Vagina (tissue), 2 donors: ENCODE measurements around the gene CSMD2. TPM values are rescaled to one million over a fixed set of nuclear protein-coding genes. Genes with fewer than 3 reads are reported as not detected.
A peak's percentile ranks its signal among the peaks of the same experiment; 100 is the strongest.

Source experiments
- DNase-seq, 2 donors: peaks; one replicate each; pipeline ENCODE4 v3.0.0-alpha.2; 2017; ENCODE audit errors: extremely low spot score in 2 of 2
- H3K27ac ChIP-seq: fragments of 200-600 bp; sonication (generic); one replicate; pipeline ENCODE4 v1.5.1; 2019
- H3K27me3 ChIP-seq: fragments of 200-600 bp; sonication (generic); one replicate; pipeline ENCODE4 v1.5.1; 2019
- H3K36me3 ChIP-seq, 2 donors: fragments of 200-600 bp; sonication (generic); one replicate each; pipeline ENCODE4 v1.5.1; 2017 to 2019
- H3K4me1 ChIP-seq: fragments of 200-600 bp; sonication (generic); one replicate; pipeline ENCODE4 v1.5.1; 2019
- H3K4me3 ChIP-seq, 2 donors: fragments of 200-600 bp; sonication (generic); 1 replicate in 1 of 2; 2 replicates in 1 of 2; pipeline ENCODE4 v1.5.1; 2016 to 2019
- H3K9me3 ChIP-seq: fragments of 200-600 bp; sonication (generic); one replicate; pipeline ENCODE4 v1.5.1; 2019
- CTCF ChIP-seq, 3 experiments: fragments of 450-650 bp in 2 of 3; fragments of 200-600 bp in 1 of 3; sonication (generic) in 1 of 3; IDR thresholded peaks; one replicate each; pipeline ENCODE4 v1.5.1; 2017 to 2019; ENCODE audit warnings: antibody characterized with exemption in 3 of 3, mild to moderate bottlenecking in 2 of 3, moderate library complexity in 2 of 3
- POLR2A ChIP-seq, 2 donors: fragments of 450-650 bp; IDR thresholded peaks; one replicate each; pipeline ENCODE4 v1.6.1; 2017; ENCODE audit warnings: antibody characterized with exemption in 2 of 2, mild to moderate bottlenecking in 2 of 2, moderate library complexity in 2 of 2
- POLR2AphosphoS5 ChIP-seq, 2 donors: sonication (generic); formaldehyde crosslinking; IDR thresholded peaks; one replicate each; pipeline ENCODE4 v1.9.0; 2017; ENCODE audit warnings: antibody characterized with exemption in 2 of 2, mild to moderate bottlenecking in 2 of 2, low read depth in 1 of 2; ENCODE audit not compliant: insufficient read depth in 1 of 2
- intact Hi-C: fragments of 100-400 bp; cut with DNase I; formaldehyde crosslinking; loops from one replicate; pipeline ENCODE4 v1.15.1; 2023
- total RNA-seq: library from RNA; depleted of rRNA; stranded (reverse); fragments of >200 nt; gene quantifications from one replicate; pipeline ENCODE4 v1.2.3, GENCODE V29; 2016

Gene CSMD2
- total RNA-seq, 1 donor from 2014 or later: 0.25 TPM

GRCh38 chr1:34147301-34147700, 17.7 kb downstream of the CSMD2 start:
- no peaks in the 10 kb centered on the region for H3K4me1 ChIP-seq
- no peaks in the 10 kb centered on the region for H3K36me3 ChIP-seq
- no peak for DNase-seq
- intact Hi-C loops: no loop called here
- no peak for TF ChIP-seq POLR2A (IDR thresholded peaks at IDR 0.05)
- TF ChIP-seq CTCF (IDR thresholded peaks at IDR 0.05): no peak
- TF ChIP-seq POLR2AphosphoS5 (IDR thresholded peaks at IDR 0.05; ENCODE audit: insufficient read depth in 1 of 2, low read depth in 1 of 2): no peak
- no peak overlapping the region for H3K4me3 ChIP-seq
- H3K27ac ChIP-seq: no peak overlapping the region
- H3K27me3 ChIP-seq: no peaks in the 10 kb centered on the region
- H3K9me3 ChIP-seq: no peaks in the 10 kb centered on the region

GRCh38 chr1:34144766-34145165, 20.3 kb downstream of the CSMD2 start:
- no peak for DNase-seq
- Histone ChIP-seq H3K27ac (no peak overlapping the region), H3K4me3 (no peak overlapping the region), H3K27me3 (no peaks in the 10 kb centered on the region), H3K4me1 (no peaks in the 10 kb centered on the region), H3K9me3 (no peaks in the 10 kb centered on the region), H3K36me3 (no peaks in the 10 kb centered on the region)
- TF ChIP-seq POLR2AphosphoS5 (IDR thresholded peaks at IDR 0.05; ENCODE audit: insufficient read depth in 1 of 2, low read depth in 1 of 2): no peak
- no peak for TF ChIP-seq POLR2A (IDR thresholded peaks at IDR 0.05)
- TF ChIP-seq CTCF (IDR thresholded peaks at IDR 0.05): no peak
- intact Hi-C loops: no loop called here

- TF ChIP-seq CTCF (IDR thresholded peaks at IDR 0.05) (no peak), POLR2AphosphoS5 (IDR thresholded peaks at IDR 0.05; ENCODE audit: insufficient read depth in 1 of 2, low read depth in 1 of 2) (no peak), POLR2A (IDR thresholded peaks at IDR 0.05) (no peak)
- Histone ChIP-seq H3K9me3 (no peaks in the 10 kb centered on the region), H3K27me3 (no peaks in the 10 kb centered on the region), H3K4me1 (no peaks in the 10 kb centered on the region), H3K4me3 (no peak overlapping the region), H3K27ac (no peak overlapping the region), H3K36me3 (no peaks in the 10 kb centered on the region)
- intact Hi-C loops: no loop called here
- no peak for DNase-seq
Observed at GRCh38 chr1:34143975-34144374, 21.1 kb downstream of the CSMD2 start.

- TF ChIP-seq POLR2A (IDR thresholded peaks at IDR 0.05) (no peak), POLR2AphosphoS5 (IDR thresholded peaks at IDR 0.05; ENCODE audit: insufficient read depth in 1 of 2, low read depth in 1 of 2) (no peak), CTCF (IDR thresholded peaks at IDR 0.05) (no peak)
Observed at GRCh38 chr1:34140011-34140676, 24.9 kb downstream of the CSMD2 start.

GRCh38 chr1:34137411-34137810, 27.6 kb downstream of the CSMD2 start:
- intact Hi-C loops: no loop called here
- no peak overlapping the region for H3K27ac ChIP-seq
- TF ChIP-seq POLR2A (IDR thresholded peaks at IDR 0.05): no peak
- no peak for TF ChIP-seq CTCF (IDR thresholded peaks at IDR 0.05)
- no peak for TF ChIP-seq POLR2AphosphoS5 (IDR thresholded peaks at IDR 0.05; ENCODE audit: insufficient read depth in 1 of 2, low read depth in 1 of 2)
- no peak overlapping the region for H3K4me3 ChIP-seq
- peak; percentile 46 to 58 for DNase-seq
- no peaks in the 10 kb centered on the region for H3K36me3 ChIP-seq
- no peaks in the 10 kb centered on the region for H3K27me3 ChIP-seq
- H3K9me3 ChIP-seq: no peaks in the 10 kb centered on the region
- no peaks in the 10 kb centered on the region for H3K4me1 ChIP-seq

More at GRCh38 chr1:34140011-34140676, 24.9 kb downstream of the CSMD2 start:
- Histone ChIP-seq H3K4me1 (no peaks in the 10 kb centered on the region), H3K9me3 (no peaks in the 10 kb centered on the region), H3K4me3 (no peak overlapping the region), H3K36me3 (no peaks in the 10 kb centered on the region), H3K27me3 (no peaks in the 10 kb centered on the region), H3K27ac (no peak overlapping the region)
- intact Hi-C loops: no loop called here
- DNase-seq: peak in 1 of 2 donors; percentile 14
